GM12878 (cell line): ENCODE results near the gene CACUL1.

Source experiments
- CEBPB ChIP-seq, 2 experiments: fragments of 150-350 bp in 1 of 2; IDR thresholded peaks; 2 replicates each; pipeline ENCODE4 v1.6.1; 2012 to 2014; ENCODE audit warnings: low read depth in 2 of 2, low read length in 2 of 2, borderline replicate concordance in 1 of 2, inconsistent platforms in 1 of 2
- CHD2 ChIP-seq: IDR thresholded peaks from 2 replicates; pipeline ENCODE4 v1.6.1; 2011; ENCODE audit warnings: low read depth, low read length, improper control_type of control experiment, borderline replicate concordance
- DPF2 ChIP-seq: fragments of 450-650 bp; IDR thresholded peaks from 2 replicates; pipeline ENCODE4 v1.6.1; 2017; ENCODE audit warnings: mild to moderate bottlenecking
- EP300 ChIP-seq, 2 experiments: fragments of 150-350 bp in 1 of 2; IDR thresholded peaks; 2 replicates each; pipeline ENCODE4 v1.6.1; 2011 to 2012; ENCODE audit warnings: low read depth in 2 of 2, low read length in 2 of 2, borderline replicate concordance in 1 of 2, improper control_type of control experiment in 1 of 2, inconsistent platforms in 1 of 2; ENCODE audit not compliant: control insufficient read depth in 1 of 2
- IKZF2 ChIP-seq, 2 experiments: fragments of 450-650 bp; IDR thresholded peaks; 2 replicates each; pipeline ENCODE4 v1.6.1; 2017; ENCODE audit warnings: mild to moderate bottlenecking in 2 of 2, moderate library complexity in 2 of 2
- PBX3 ChIP-seq: IDR thresholded peaks from 2 replicates; pipeline ENCODE4 v1.6.1; 2011; ENCODE audit warnings: mild to moderate bottlenecking, low read depth, low read length, moderate library complexity; ENCODE audit not compliant: insufficient replicate concordance
- POLR2A ChIP-seq: IDR thresholded peaks from 2 replicates; pipeline ENCODE4 v1.6.1; 2011; ENCODE audit warnings: low read depth, mild to moderate bottlenecking, low read length
- SRF ChIP-seq, 2 experiments: IDR thresholded peaks; 2 replicates each; pipeline ENCODE4 v1.6.1; 2011; ENCODE audit warnings: low read depth in 2 of 2, low read length in 2 of 2, mild to moderate bottlenecking in 1 of 2, moderate library complexity in 1 of 2
- ZSCAN29 ChIP-seq: fragments of 450-650 bp; IDR thresholded peaks from 2 replicates; pipeline ENCODE4 v1.6.1; 2017; ENCODE audit warnings: mild to moderate bottlenecking, moderate library complexity
- TF ChIP-seq, protein P1 (sequence below): IDR thresholded peaks from 2 replicates; pipeline ENCODE4 v1.6.1; 2012; ENCODE audit warnings: mild to moderate bottlenecking, low read depth, low read length
- TF ChIP-seq, protein P2 (sequence below), 3 experiments: IDR thresholded peaks in 2 of 3; conservative IDR thresholded peaks in 1 of 3; 2 replicates each; pipeline ENCODE4 v1.5.1; 2011; ENCODE audit warnings: low read depth in 3 of 3, low read length in 3 of 3, mild to moderate bottlenecking in 3 of 3, control low read depth in 2 of 3, moderate library complexity in 2 of 3, inconsistent platforms in 1 of 3, mixed read lengths in 1 of 3; ENCODE audit not compliant: control insufficient read depth in 2 of 3, insufficient read depth in 1 of 3; ENCODE audit errors: extremely low read depth in 1 of 3

GRCh38 chr10:118742782-118743181 is 12.0 kb downstream of the CACUL1 start:
- TF ChIP-seq, protein P1, sequence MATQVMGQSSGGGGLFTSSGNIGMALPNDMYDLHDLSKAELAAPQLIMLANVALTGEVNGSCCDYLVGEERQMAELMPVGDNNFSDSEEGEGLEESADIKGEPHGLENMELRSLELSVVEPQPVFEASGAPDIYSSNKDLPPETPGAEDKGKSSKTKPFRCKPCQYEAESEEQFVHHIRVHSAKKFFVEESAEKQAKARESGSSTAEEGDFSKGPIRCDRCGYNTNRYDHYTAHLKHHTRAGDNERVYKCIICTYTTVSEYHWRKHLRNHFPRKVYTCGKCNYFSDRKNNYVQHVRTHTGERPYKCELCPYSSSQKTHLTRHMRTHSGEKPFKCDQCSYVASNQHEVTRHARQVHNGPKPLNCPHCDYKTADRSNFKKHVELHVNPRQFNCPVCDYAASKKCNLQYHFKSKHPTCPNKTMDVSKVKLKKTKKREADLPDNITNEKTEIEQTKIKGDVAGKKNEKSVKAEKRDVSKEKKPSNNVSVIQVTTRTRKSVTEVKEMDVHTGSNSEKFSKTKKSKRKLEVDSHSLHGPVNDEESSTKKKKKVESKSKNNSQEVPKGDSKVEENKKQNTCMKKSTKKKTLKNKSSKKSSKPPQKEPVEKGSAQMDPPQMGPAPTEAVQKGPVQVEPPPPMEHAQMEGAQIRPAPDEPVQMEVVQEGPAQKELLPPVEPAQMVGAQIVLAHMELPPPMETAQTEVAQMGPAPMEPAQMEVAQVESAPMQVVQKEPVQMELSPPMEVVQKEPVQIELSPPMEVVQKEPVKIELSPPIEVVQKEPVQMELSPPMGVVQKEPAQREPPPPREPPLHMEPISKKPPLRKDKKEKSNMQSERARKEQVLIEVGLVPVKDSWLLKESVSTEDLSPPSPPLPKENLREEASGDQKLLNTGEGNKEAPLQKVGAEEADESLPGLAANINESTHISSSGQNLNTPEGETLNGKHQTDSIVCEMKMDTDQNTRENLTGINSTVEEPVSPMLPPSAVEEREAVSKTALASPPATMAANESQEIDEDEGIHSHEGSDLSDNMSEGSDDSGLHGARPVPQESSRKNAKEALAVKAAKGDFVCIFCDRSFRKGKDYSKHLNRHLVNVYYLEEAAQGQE: no peak
- TF ChIP-seq PBX3: no peak
- TF ChIP-seq CEBPB (IDR thresholded peaks at IDR 0.05; ENCODE audit: borderline replicate concordance in 1 of 2, low read depth in 2 of 2, low read length in 2 of 2): no peak
- TF ChIP-seq CHD2: no peak
- TF ChIP-seq IKZF2 (IDR thresholded peaks at IDR 0.05): no peak
- no peak for TF ChIP-seq ZSCAN29
- TF ChIP-seq SRF (IDR thresholded peaks at IDR 0.05; ENCODE audit: low read depth in 2 of 2, low read length in 2 of 2): no peak
- TF ChIP-seq EP300 (IDR thresholded peaks at IDR 0.05; ENCODE audit: borderline replicate concordance in 1 of 2, control insufficient read depth in 1 of 2, low read depth in 2 of 2, low read length in 2 of 2): no peak
- TF ChIP-seq, protein P2, sequence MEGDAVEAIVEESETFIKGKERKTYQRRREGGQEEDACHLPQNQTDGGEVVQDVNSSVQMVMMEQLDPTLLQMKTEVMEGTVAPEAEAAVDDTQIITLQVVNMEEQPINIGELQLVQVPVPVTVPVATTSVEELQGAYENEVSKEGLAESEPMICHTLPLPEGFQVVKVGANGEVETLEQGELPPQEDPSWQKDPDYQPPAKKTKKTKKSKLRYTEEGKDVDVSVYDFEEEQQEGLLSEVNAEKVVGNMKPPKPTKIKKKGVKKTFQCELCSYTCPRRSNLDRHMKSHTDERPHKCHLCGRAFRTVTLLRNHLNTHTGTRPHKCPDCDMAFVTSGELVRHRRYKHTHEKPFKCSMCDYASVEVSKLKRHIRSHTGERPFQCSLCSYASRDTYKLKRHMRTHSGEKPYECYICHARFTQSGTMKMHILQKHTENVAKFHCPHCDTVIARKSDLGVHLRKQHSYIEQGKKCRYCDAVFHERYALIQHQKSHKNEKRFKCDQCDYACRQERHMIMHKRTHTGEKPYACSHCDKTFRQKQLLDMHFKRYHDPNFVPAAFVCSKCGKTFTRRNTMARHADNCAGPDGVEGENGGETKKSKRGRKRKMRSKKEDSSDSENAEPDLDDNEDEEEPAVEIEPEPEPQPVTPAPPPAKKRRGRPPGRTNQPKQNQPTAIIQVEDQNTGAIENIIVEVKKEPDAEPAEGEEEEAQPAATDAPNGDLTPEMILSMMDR (IDR thresholded peaks at IDR 0.05 in 2 of 3, conservative IDR thresholded peaks at IDR 0.05 in 1 of 3; ENCODE audit: control insufficient read depth in 2 of 3, extremely low read depth in 1 of 3, insufficient read depth in 1 of 3, low read depth in 3 of 3, low read length in 3 of 3): no peak
- no peak for TF ChIP-seq DPF2
- TF ChIP-seq POLR2A: no peak
